ENCODE data around the gene HBB.

Gene HBB

DNA sequence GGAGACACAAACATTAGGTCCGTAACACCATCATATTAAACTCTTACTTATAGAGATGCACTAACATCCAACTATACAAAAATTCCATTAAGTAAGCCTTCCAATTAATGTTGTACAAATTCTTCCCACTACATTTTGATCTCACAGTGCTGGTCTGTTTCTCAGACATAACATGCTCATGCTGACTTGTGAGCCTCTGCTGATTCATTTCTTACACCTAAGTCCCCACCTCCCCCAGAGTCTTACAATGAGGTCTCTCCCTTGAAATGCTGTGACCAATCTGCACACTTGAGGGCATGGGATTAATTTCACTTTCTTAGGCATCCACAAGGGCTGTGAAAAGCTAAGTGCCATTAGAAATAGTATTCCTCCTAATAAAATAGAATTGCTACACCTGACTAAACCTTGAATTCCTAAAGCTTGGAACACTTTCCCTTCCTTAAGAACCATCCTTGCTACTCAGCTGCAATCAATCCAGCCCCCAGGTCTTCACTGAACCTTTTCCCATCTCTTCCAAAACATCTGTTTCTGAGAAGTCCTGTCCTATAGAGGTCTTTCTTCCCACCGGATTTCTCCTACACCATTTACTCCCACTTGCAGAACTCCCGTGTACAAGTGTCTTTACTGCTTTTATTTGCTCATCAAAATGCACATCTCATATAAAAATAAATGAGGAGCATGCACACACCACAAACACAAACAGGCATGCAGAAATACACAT is 20.8 kb upstream of the HBB start:
- no peak for DNase-seq (ENCODE audit: low read depth in 2 of 2)

DNA sequence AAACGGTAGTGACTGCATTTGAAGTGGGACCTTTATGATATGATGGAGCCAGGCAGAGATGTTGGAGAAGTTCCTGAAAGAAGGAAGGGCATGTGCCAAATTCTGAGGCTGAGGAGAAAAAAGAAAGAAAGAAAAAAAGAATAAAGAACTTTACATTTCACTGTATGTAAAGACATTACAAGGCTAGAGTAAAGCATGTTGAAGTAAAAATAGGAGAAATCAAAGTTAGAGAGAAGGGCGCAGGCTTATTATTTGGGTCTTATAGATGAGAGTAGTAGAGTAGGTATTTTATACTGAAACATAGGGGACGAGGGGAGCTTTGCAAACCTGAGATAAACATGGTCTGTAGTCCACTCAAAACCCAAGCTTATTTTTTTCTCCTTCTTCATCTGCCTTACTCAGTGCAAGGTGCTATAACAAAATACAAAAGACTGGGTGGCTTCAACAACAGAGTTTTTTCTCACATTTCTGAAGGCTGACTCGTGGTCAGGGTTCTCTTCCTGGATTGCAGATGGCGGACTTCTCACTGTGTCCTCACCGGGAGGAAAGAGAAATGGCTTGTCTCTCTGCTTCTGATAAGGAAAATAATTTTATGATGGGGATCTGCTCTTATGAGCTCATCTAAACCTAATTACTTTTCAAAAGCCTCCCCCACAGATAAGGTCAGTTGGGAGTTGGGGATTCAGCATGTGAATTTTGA is 20.1 kb upstream of the HBB start:
- DNase-seq (ENCODE audit: low read depth in 2 of 2), result no peak

DNA sequence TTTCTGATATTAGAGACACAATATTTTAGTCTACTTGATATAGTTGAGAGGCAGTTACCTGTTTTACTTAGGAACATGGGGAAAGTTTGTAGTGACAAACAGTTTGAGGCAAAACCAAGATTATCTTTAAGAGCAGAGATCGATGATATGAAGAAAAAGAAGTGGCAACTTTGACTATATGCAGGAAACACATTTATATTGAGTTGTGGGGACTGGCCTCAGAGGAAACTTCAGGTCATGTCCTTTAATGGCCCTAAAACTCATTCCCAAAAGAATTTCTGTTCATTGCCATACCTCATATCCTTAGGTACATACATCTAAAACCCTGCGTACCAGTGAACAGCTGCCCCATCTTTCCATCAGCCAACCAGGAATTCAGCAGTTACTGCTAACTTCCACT is 18.3 kb upstream of the HBB start:
- DNase-seq (ENCODE audit: low read depth in 2 of 2), result no peak

DNA sequence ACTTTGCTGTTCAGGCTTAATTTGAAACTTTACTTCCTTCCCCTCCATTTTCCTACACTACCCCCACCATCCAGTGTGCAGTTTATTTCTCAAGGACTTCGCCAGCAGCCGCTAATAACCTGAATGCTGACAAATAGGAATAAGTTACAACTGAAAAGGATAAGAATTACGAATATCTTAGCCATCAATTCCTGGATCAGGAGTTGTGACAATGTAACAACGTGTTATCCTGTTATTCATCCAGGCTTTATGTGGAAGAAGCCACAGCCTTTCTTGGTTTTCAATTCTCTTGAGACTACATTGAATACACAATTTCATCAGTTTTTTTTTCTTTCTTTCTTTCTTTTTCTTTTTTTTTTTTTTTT is 16.9 kb upstream of the HBB start:
- no peak for DNase-seq (ENCODE audit: low read depth in 2 of 2)

DNA sequence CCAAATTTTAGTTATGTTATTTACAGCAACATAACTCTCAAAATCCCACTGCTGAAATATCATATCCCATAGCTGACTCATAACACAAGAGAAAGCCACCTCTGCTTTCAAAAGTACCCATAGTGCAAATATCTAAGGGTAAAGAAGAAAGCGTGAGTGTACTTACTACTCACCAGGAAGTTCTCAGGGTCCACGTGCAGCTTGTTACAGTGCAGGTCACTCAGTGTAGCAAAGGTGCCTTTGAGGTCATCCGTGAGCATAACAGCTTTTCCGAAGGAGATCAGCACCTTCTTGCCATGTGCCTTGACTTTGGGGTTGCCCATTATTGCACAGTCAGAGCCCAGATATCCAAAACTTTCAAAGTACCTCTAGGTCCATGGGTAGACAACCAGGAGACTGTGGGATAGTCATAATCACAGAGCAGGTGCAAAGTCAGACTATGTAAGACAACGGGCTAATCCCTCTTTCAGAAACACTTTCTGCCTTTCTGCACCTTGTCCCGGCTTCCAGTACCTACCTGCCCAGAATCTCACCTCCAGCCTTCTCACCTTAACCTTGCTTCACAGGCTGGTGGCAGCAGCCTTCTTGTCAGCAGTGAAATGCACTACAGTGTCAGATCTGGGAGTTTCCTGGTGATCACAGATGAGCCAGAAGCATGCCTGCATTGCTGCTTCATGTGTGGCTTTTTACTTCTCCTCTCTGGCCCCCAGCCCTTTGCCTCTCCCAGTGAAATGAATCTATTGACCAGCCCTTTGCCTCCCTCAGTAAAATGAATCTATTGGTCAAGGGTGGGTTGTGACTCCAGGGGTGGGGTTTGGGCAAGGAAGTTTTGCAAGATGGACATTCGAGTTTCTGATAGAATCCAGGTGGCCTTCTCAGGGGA is 16.3 kb upstream of the HBB start:
- DNase-seq (ENCODE audit: low read depth in 2 of 2), result no peak

DNA sequence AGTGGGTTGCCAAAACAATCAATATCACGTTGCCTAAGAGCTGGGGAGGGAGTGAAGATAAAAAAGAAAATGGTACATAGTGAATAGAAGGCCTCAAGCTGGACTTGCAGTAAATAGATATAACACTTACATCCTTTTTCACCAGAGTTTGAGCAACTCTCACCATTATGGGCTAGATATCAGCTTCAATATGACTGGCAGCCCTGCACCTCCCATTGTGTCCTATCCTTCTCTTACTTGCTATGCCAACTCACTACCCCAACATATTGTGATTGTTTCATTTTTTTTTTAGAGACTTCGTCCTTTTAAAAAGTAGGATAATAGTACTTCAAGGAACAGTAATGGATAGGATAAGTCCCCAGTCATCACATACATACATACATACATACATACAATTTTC is 15.3 kb upstream of the HBB start:
- no peak for DNase-seq (ENCODE audit: low read depth in 2 of 2)

DNA sequence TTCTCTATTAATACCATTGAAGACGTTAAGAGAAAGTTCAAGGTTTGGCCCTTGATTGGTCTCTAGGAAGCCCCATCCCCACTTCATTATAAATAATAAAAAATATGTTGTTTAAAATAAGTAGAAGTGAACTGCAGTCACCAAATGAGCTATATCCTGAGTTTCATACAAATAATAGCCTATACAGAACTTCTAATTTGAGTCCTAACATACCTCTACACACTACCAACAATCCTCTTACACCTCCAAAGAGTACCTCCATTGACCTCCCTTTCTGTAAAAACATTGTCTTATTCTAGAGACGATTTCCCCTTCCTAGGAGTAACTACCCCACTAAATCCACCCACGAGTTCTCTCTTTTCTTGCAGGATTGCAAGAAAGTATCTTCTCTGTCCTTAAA is 14.6 kb upstream of the HBB start:
- no peak for DNase-seq (ENCODE audit: low read depth in 2 of 2)

DNA sequence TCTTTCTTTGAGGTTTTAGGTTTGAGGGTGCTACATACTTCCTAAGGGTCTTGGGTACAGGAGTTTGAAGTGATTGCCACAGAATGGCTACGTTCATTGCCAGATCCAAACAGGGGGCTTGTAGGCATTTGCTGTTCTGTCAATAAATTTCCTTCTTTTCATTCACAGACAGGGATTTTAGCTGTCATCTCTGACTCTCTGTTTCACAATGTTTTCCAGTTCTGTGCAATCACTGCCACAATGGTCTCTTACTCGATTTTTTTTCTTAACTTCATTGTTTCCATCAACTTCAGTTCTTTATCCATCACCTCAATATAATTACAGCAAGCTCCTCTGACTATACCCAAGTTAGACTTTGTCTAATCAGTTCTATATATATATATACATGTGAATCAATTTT is 13.6 kb upstream of the HBB start:
- DNase-seq (ENCODE audit: low read depth in 2 of 2), result no peak

DNA sequence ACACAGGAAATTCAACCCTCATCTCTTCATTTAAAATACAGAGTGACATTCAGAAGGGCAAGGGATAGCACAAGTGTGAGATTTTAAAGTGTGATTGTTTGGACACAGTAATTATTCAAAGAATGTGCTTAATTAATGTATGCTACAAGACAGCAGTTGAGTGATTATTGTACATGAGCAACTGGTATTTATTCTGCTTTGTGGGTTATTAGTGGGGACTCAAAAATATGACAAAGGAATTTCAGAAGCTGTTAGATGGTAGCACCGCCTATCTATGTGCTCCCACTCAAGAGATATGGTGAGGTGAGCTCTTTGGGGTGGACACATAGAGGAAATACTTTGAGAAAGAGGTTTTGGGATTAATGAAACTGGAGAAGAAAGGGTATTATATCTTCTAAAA is 13.2 kb upstream of the HBB start:
- no peak for DNase-seq (ENCODE audit: low read depth in 2 of 2)

DNA sequence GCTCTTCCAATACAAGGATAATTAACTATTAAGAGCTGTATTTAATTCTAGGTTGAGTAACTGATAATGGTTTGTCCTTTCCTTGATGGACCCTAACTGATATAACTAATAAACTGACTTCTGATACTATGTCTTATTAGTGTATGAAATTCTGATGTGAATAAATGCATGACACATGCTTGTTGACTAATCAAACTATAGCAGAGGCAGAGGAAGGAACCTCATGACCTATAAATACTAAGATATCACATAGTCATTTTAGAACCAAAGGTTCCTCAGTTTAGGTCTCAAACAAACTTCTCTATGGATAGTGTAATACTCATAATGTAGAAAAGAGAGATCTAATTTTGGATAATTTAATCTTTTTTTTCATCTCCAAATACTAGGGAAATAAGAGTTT is 12.2 kb upstream of the HBB start:
- DNase-seq (ENCODE audit: low read depth in 2 of 2), result no peak

DNA sequence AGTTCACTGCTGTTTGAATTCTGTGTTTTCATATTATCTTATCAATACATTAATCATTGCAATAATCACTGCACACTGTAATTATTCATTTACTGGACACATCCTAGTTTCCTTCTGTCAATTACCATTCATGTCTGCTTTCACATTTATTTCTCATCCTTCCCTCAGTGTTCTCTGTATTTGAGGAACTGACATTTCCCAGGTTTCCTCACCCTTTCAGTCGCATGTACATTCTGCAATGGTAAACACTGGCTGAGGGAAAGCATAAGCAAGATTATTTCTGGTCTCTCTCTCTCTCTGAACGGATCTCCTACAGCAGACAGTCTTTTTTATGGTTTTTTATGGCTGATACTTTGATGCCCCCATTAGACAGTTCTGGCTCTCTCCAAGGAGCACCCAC is 11.6 kb upstream of the HBB start:
- no peak for DNase-seq (ENCODE audit: low read depth in 2 of 2)

DNA sequence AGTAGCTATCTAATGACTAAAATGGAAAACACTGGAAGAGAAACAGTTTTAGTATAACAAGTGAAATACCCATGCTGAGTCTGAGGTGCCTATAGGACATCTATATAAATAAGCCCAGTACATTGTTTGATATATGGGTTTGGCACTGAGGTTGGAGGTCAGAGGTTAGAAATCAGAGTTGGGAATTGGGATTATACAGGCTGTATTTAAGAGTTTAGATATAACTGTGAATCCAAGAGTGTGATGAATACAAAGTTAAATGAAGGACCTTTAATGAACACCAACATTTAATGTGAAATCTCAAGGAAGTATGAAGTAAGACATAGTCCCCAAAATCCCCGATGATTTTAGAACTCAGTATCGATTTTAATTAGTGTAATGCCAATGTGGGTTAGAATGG is 10.5 kb upstream of the HBB start:
- DNase-seq (ENCODE audit: low read depth in 2 of 2), result no peak

DNA sequence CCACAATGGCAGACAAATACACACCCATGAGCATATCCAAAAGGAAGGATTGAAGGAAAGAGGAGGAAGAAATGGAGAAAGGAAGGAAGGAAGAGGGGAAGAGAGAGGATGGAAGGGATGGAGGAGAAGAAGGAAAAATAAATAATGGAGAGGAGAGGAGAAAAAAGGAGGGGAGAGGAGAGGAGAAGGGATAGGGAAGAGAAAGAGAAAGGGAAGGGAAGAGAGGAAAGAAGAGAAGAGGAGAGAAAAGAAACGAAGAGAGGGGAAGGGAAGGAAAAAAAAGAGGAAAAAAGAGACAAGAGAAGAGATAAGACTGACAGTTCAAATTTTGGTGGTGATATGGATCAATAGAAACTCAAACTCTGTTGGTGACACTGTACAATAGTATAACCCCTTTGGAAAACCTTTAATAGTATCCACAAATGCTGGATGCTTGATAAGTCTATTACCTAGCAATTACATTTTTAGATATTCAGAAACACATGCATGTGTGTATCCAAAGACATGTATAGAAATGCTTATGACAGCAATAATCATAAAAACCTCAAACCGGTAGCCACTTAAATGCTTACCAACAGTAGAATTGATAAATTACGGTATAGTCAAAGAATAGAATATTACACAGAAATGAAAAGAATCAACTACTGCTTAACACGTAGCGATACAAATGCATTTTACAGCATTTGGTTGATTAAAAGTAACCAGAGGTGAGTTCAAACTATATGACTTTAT is 8.7 kb upstream of the HBB start:
- DNase-seq (ENCODE audit: low read depth in 2 of 2), result no peak

DNA sequence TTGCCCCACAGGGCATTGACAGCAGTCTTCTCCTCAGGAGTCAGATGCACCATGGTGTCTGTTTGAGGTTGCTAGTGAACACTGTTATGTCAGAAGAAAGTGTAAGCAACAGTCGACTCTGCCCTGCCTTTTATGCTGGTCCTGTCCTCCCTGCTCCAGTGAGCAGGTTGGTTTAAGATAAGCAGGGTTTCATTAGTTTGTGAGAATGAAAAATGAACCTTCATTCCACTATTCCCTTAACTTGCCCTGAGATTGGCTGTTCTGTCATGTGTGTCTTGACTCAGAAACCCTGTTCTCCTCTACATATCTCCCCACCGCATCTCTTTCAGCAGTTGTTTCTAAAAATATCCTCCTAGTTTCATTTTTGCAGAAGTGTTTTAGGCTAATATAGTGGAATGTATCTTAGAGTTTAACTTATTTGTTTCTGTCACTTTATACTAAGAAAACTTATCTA is 7.5 kb upstream of the HBB start, which contains the start of gene HBD:
Gene HBD (minus strand): TSS at position 103 of the 454 bp plus-strand sequence. CDS start 50 bp downstream, at position 53.
- DNase-seq (ENCODE audit: low read depth in 2 of 2), result no peak

DNA sequence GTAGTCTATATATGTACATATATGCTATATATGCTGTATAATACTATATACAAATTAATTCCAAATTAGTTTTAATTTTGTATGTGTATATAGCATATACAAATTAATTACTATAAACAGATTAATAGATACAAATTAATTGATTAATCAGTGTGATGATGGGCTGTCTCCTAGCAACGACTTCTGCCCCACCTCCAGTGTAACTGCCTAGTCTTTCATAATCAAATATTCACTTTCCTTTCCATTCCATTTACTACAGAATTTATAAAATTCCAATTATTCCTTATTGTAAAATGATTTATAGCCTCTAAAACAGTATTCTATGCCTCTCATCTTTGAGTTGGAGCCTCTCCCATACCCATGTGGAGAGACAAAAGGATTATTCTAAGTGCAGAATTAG is 6.4 kb upstream of the HBB start:
- no peak for DNase-seq (ENCODE audit: low read depth in 2 of 2)

DNA sequence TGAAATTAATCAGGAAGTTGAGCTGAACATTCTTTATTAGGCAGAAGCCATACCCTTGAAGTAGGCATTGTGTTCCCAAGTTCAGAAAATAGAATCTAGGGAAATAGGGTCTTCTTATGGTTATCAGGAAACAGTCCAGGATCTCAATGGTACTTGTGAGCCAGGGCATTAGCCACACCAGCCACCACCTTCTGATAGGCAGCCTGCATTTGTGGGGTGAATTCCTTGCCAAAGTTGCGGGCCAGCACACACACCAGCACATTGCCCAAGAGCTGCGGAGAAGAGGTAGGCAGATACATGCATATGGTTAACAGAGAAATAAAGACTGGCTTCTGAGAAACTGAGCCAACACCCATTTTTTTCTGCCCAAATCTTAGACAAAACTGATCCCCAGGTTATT is 6.0 kb upstream of the HBB start:
- no peak for DNase-seq (ENCODE audit: low read depth in 2 of 2)

DNA sequence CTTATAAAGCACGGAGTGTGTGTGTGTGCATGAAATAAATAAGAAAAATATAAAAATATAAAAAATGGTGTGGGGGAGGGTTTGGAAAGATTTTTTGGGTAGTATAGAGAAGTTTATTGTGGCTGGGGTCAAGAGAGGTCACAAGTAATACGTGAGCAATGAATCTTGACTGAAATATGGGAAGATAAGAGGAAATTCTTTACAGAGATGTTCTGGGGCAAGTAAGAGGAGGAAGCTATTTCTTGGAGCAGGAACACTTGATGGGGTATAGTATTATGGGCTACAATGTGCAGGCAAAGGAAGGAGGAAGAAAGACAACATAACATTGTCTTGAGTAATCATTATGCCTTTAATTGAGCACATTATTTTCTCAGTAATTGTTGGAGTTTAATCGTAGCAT is 5.3 kb upstream of the HBB start:
- DNase-seq (ENCODE audit: low read depth in 2 of 2), result no peak

DNA sequence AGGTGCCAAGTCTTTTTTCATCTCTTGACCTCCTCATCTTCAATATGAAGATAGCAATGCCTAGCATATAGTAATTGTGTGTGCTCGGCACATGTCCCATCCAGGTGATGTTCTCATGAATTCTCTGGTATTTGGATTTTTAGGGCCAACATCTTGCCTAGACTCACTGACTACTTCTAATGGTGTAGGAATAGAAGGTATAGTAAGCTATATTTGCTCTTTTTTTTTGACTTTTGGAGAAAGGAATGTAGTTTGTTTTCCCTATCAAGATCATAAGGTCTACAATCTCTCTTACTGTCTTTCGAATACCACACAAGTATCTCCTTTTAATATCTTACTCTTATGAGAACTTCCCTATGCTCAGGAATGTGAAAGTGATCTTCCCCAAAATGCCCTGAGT is 4.2 kb upstream of the HBB start:
- no peak for DNase-seq (ENCODE audit: low read depth in 2 of 2)

DNA sequence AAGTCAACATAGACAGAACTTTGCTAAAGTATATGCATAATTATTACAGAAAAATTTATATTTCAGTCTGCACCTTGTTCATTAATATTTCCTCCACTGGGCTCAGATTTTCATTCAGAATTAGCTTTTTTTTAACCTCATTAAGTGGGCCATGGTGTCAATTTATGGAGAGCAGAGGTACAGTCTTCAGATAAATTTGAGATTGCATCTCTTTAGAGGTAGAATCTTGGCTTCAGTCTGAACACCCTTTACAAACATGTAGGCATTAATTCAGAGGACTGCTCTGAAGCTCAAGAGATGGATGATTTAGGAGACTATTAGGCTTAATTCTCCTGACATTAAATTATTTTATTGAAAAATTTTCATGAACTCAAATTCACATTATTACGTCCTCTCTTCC is 3.4 kb upstream of the HBB start:
- no peak for DNase-seq (ENCODE audit: low read depth in 2 of 2)

DNA sequence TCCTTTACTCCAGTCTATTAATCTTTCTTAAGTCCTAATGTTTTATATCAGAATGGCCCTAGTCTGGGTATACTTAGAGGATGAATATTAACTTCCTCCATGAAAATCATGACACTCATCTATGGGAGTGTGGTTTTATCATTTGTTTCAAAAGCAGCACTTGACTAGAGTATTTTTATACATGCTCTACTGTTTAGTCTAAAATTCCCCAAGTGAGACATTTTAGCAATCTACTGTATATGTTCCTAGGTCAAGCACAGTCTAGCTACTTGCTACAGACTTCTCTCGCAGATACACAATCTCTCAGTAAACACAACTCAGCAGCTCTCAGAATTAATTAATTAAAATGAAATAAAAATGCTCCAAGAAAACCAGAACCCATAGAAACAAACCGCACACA is 2.9 kb upstream of the HBB start:
- no peak for DNase-seq (ENCODE audit: low read depth in 2 of 2)

DNA sequence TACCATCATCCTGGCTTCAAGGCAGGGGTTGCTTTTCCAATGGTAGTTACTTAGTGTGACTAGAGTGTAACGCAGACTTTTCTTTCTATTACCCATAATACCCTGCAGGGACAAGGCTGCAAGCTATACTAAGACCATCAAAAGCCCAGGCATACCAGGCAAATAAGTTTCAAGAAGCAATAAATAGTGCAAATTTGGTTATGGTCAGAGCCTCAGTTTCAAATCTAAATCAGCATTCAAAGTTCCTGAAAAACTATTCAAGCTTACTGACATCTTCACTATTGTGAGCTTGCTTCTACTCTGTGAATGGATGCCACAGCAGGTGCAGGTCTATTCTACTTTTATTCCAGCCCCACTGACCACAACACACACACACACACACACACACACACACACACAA is 2.5 kb upstream of the HBB start:
- no peak for DNase-seq (ENCODE audit: low read depth in 2 of 2)

DNA sequence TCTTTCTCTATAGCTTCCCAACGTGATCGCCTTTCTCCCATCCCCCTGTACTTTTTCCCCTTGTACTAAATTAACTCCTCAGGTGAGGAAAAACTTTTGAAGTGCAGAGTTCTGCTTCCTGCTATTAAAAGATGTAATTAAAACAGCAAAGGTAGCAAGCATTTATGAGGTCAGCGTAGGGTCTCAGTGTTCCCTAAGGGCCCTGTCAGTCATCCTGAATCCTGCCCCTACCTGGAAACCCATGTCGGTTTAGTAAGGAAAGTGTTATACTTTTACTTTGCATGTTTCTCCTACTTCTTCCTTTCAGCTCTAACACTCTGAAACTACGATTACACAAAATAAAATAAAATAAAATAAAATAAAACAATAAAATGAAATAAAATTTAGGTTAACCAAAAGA is 1.3 kb upstream of the HBB start:
- no peak for DNase-seq (ENCODE audit: low read depth in 2 of 2)

Measured in stimulated activated CD8-positive, alpha-beta memory T cell treated with anti-CD3 and anti-CD28 coated beads, Interleukin-2, amount 100 ng/mL, for 1 hour (primary cell).